GM23248 (cell line): ENCODE results near the gene G6PC3. TPM values are rescaled to one million over a fixed set of nuclear protein-coding genes. Genes with fewer than 3 reads are reported as not detected.
A peak's percentile ranks its signal among the peaks of the same experiment; 100 is the strongest.
"Not testable (repeated sequence)": the region's sequence is repeated elsewhere in the genome, so short reads cannot be mapped to it uniquely, and the experiment has no call there.

Experiments
- DNase-seq: peaks from one replicate; pipeline ENCODE4 v3.0.0-alpha.2; 2015
- H2AFZ ChIP-seq: fragments of 200-600 bp; sonication (generic); 2 replicates; pipeline ENCODE4 v1.6.1; 2016; ENCODE audit warnings: antibody characterized with exemption
- H3F3A ChIP-seq: fragments of 200-600 bp; sonication (generic); 2 replicates; pipeline ENCODE4 v1.6.1; 2016; ENCODE audit warnings: mild to moderate bottlenecking, antibody characterized with exemption, mixed run types; ENCODE audit not compliant: insufficient read depth
- H3K27ac ChIP-seq: fragments of 200-600 bp; sonication (generic); 2 replicates; pipeline ENCODE4 v1.5.1; 2016; ENCODE audit warnings: mild to moderate bottlenecking
- H3K27me3 ChIP-seq: fragments of 200-600 bp; sonication (generic); replicated peaks from 2 replicates; pipeline ENCODE4 v1.6.1; 2016; ENCODE audit warnings: mild to moderate bottlenecking; ENCODE audit not compliant: insufficient read depth
- H3K36me3 ChIP-seq: fragments of 200-600 bp; sonication (generic); 2 replicates; pipeline ENCODE4 v1.6.1; 2016; ENCODE audit warnings: low read depth, mild to moderate bottlenecking
- H3K4me1 ChIP-seq: fragments of 200-600 bp; sonication (generic); 2 replicates; pipeline ENCODE4 v1.6.1; 2016; ENCODE audit warnings: mild to moderate bottlenecking; ENCODE audit not compliant: insufficient read depth
- H3K4me2 ChIP-seq: fragments of 200-600 bp; sonication (generic); one replicate; pipeline ENCODE4 v1.6.1; 2016; ENCODE audit warnings: mild to moderate bottlenecking; ENCODE audit not compliant: unreplicated experiment
- H3K4me3 ChIP-seq: fragments of 200-600 bp; sonication (generic); 2 replicates; pipeline ENCODE4 v1.5.1; 2016; ENCODE audit warnings: mild to moderate bottlenecking
- H3K79me2 ChIP-seq: fragments of 200-600 bp; sonication (generic); 2 replicates; pipeline ENCODE4 v1.6.1; 2016; ENCODE audit warnings: mild to moderate bottlenecking; ENCODE audit not compliant: insufficient read depth
- H3K9ac ChIP-seq: fragments of 200-600 bp; sonication (generic); 2 replicates; pipeline ENCODE4 v1.6.1; 2016; ENCODE audit warnings: mild to moderate bottlenecking
- H3K9me2 ChIP-seq: fragments of 200-600 bp; sonication (generic); 2 replicates; pipeline ENCODE4 v1.6.1; 2016; ENCODE audit warnings: mixed run types, mild to moderate bottlenecking, moderate library complexity; ENCODE audit not compliant: insufficient read depth
- H3K9me3 ChIP-seq: fragments of 200-600 bp; sonication (generic); one replicate; pipeline ENCODE4 v1.6.1; 2017; ENCODE audit warnings: low read depth
- H4K20me1 ChIP-seq: fragments of 200-600 bp; sonication (generic); 2 replicates; pipeline ENCODE4 v1.6.0; 2016; ENCODE audit not compliant: insufficient read depth
- EZH2 ChIP-seq: fragments of 200-600 bp; sonication (generic); IDR thresholded peaks from 2 replicates; pipeline ENCODE4 v1.6.1; 2018; ENCODE audit warnings: antibody characterized with exemption, mild to moderate bottlenecking; ENCODE audit not compliant: insufficient read depth, poor library complexity, severe bottlenecking
- EZH2phosphoT487 ChIP-seq: fragments of 200-600 bp; sonication (generic); IDR thresholded peaks from 2 replicates; pipeline ENCODE4 v1.6.1; 2018; ENCODE audit warnings: antibody characterized with exemption, moderate library complexity, mild to moderate bottlenecking, low read depth; ENCODE audit not compliant: insufficient read depth
- WGBS, 2 experiments: methylation state at CpG; one replicate each; pipeline ENCODE4 v1.1.6; 2015 to 2017; ENCODE audit warnings: low lambda C conversion rate in 2 of 2, low coverage in 1 of 2; ENCODE audit errors: missing lambda C conversion rate in 2 of 2; 5-methylcytosine and 5-hydroxymethylcytosine counted together
- in situ Hi-C: fragments of 300-500 bp; cut with MboI; formaldehyde crosslinking; loops from 2 replicates; pipeline ENCODE4 v1.15.0; 2020
- polyA plus RNA-seq: library from polyadenylated mRNA; unstranded; fragments of >200 nt; fragmentation: Nextera tagmentation; extraction: Ambion mirVana; gene quantifications from 2 replicates; pipeline ENCODE4 v1.2.1, GENCODE V29; 2016
- total RNA-seq: library from RNA; depleted of rRNA; stranded (reverse); fragments of >200 nt; shearing (Covaris generic); gene quantifications from 2 replicates; pipeline ENCODE4 v1.2.3, GENCODE V29; 2014

G6PC3 gene
- total and polyA plus RNA-seq, 2 experiments from 2014 or later = 68.5 to 128 TPM

DNA sequence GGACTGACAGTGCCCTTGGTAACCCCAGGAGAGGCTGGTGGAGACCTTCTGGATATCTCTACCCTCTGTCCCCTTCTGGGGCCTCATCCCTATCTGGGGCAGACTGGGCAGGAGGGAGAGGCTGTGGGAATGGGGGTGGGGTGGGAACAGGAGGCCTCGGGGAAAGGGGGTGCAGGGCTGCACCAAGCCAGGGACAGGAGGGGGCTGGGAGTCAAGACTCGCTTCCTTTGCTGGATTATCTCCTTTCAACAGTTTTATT lies 24.8 kb downstream of the G6PC3 start:
- Histone ChIP-seq H3F3A (peaks cover 13% of the 10 kb centered on the region), H3K36me3 (no peaks in the 10 kb centered on the region), H3K9me2 (no peaks in the 10 kb centered on the region), H3K4me1 (peaks cover 30% of the 10 kb centered on the region), H3K4me3 (peak overlapping the region; percentile 62), H4K20me1 (no peaks in the 10 kb centered on the region), H3K27ac (peak overlapping the region; percentile 99), H3K4me2 (peak overlapping the region; percentile 70), H3K27me3 (no peaks in the 10 kb centered on the region), H3K9me3 (no peaks in the 10 kb centered on the region), H3K79me2 (peaks cover 54% of the 10 kb centered on the region), H2AFZ (peak overlapping the region; percentile 40; the same call in 1 of the 2 replicates), H3K9ac (peak overlapping the region; percentile 87)
- TF ChIP-seq EZH2phosphoT487 = no peak
- no peak for TF ChIP-seq EZH2
- WGBS, 2 experiments = 0% methylated on average over 2 of the region's 2 CpGs; no CpG with 5 or more reads in 1 of the 2 experiments
- in situ Hi-C loops = no loop called here
- DNase-seq = no peak

DNA sequence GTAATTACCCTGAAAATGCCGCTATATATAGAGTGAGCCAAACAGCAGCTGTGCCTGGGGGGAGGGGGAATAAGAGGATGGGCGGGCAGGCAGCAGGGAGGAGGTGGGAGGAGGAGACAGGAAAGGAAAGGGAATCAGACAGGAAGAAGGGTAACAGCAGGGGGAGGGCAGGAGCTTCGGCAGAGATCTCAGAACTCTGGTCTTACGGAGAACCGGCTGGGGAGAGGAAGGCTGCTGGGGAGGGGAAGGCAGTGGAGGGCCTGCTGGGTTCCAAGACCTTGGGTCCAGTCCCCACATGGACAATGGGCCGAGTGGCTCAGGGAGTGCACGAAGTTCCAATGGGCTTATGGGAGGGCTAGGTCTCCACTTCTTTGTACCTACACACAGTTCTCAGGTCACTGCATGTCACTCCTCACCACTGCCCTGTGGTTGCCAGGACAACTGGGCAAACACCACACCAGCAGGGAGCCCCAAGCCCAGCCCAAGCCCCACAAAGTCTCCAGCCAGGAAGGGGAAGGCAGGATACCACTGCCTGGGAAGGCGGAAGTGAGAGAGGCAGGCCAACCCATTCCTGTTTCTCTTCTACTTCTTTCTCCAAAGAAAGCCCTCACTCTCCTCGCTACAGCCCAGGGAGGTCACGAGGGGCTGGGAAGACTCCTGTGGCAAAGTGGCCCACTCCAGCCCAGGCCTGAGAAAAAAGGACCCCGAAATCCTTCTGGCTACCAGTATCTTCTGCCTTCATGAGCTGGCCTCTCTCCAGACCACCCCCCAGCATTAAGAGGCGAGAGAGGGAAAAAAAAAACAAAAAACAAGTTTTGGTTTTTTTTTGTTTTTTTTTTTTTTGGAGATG lies 25.3 kb downstream of the G6PC3 start:
- peak overlapping the region; percentile 70 for H3K4me2 ChIP-seq
- H3K27ac ChIP-seq = peak overlapping the region; percentile 99
- peak; percentile 94 for DNase-seq
- peaks cover 60% of the 10 kb centered on the region for H3K79me2 ChIP-seq
- H4K20me1 ChIP-seq = no peaks in the 10 kb centered on the region
- H3K4me3 ChIP-seq = peak overlapping the region; percentile 62
- H3K4me1 ChIP-seq = peaks cover 36% of the 10 kb centered on the region
- in situ Hi-C loops = no loop called here
- H3K9ac ChIP-seq = peak overlapping the region; percentile 87
- no peaks in the 10 kb centered on the region for H3K9me2 ChIP-seq
- H2AFZ ChIP-seq = peak overlapping the region; percentile 40
- H3K27me3 ChIP-seq = no peaks in the 10 kb centered on the region
- peaks cover 11% of the 10 kb centered on the region for H3F3A ChIP-seq
- H3K36me3 ChIP-seq = no peaks in the 10 kb centered on the region
- no peaks in the 10 kb centered on the region for H3K9me3 ChIP-seq
- TF ChIP-seq EZH2 (no peak), EZH2phosphoT487 (no peak)
- 11 to 16% methylated on average over 9 to 12 of the region's 12 CpGs for WGBS, 2 experiments

DNA sequence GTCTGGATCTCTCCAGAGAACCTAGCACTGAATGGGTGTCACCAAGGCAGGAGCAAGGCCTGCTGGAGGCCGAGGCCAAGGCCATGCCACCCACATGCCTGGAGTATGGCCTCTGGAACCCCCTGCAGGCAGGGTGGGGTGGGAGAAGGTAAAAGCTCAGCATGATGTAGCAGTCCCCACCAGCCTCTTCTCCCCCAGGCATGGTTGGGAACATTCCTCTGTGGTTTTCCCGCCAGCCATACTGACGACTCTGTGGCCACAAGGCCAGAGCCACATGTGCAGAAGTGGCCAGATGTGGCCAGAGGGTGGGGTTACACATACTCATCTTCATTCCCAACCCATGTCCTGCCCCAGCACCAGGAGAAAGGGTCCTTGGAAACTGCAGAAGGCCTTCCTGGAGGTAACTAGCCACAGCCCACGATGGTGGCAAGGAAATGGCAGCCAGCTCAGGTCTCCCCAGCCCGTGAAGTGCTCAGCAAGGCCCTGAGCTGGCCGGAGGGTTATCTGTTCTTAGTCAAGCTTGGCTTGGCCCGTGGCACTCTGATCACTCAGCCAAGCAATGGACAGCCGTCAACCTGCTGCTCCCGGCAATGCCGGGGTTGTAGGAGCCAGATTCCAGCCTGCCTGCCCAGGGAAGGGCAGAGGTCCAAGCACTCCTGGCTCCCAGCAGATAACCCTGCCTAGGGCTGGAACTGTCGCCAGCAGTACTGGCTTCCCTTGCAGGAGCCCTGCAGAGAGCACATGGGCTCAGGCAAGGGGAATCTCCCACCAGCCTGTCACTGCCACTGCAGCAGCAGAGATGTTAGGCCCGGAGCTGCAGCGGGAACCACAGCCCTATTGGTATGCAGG lies 26.8 kb downstream of the G6PC3 start:
- 49 to 50% methylated on average over 13 of the region's 13 CpGs for WGBS, 2 experiments
- H4K20me1 ChIP-seq = no peaks in the 10 kb centered on the region
- no peaks in the 10 kb centered on the region for H3K9me2 ChIP-seq
- in situ Hi-C loops = no loop called here
- peak overlapping the region; percentile 87 for H3K9ac ChIP-seq
- no peaks in the 10 kb centered on the region for H3K9me3 ChIP-seq
- H3K27me3 ChIP-seq = no peaks in the 10 kb centered on the region
- H3K4me3 ChIP-seq = no peak overlapping the region
- peaks cover 44% of the 10 kb centered on the region for H3K4me1 ChIP-seq
- H2AFZ ChIP-seq = no peak overlapping the region
- H3K4me2 ChIP-seq = peak overlapping the region; percentile 70
- TF ChIP-seq EZH2phosphoT487 (no peak), EZH2 (no peak)
- H3F3A ChIP-seq = peaks cover 10% of the 10 kb centered on the region
- H3K36me3 ChIP-seq = no peaks in the 10 kb centered on the region
- DNase-seq = peak; percentile 81
- peak overlapping the region; percentile 99 for H3K27ac ChIP-seq
- H3K79me2 ChIP-seq = peaks cover 72% of the 10 kb centered on the region

- peak overlapping the region; percentile 84; the same call in 1 of the 2 replicates for H3K27ac ChIP-seq
- H3K4me1 ChIP-seq = peaks cover 25% of the 10 kb centered on the region
- in situ Hi-C loops, H4K20me1 ChIP-seq, H2AFZ ChIP-seq, DNase-seq, H3K27me3 ChIP-seq, H3K36me3 ChIP-seq, H3K4me2 ChIP-seq, H3F3A ChIP-seq, H3K9me2 ChIP-seq, H3K9me3 ChIP-seq, H3K4me3 ChIP-seq: not testable (repeated sequence)
- H3K79me2 ChIP-seq = peaks cover 94% of the 10 kb centered on the region
- H3K9ac ChIP-seq = peak overlapping the region; percentile 76; the same call in 1 of the 2 replicates
- WGBS, 2 experiments = 86 to 90% methylated on average over 6 of the region's 6 CpGs
Measured at GRCh38 chr17:44101858-44102257, 31.3 kb downstream of the G6PC3 start.
